Hematopoietic multipotent progenitor cell (in vitro differentiated cells): ENCODE results near the gene SLC19A1. TPM values are rescaled to one million over a fixed set of nuclear protein-coding genes. Genes with fewer than 3 reads are reported as not detected.
"Not testable (repeated sequence)": the region's sequence is repeated elsewhere in the genome, so short reads cannot be mapped to it uniquely, and the experiment has no call there.

Source experiments
- DNase-seq, 3 donors: peaks; one replicate each; pipeline ENCODE4 v3.0.0-alpha.2; 2011 to 2015; ENCODE audit warnings: low read depth in 2 of 3, low spot score in 2 of 3
- total RNA-seq: library from RNA; depleted of rRNA; stranded (reverse); fragments of >200 nt; gene quantifications from one replicate; pipeline ENCODE4 v1.2.3, GENCODE V29; 2012

SLC19A1 gene
- total RNA-seq, 1 donor = 24.0 TPM

DNA sequence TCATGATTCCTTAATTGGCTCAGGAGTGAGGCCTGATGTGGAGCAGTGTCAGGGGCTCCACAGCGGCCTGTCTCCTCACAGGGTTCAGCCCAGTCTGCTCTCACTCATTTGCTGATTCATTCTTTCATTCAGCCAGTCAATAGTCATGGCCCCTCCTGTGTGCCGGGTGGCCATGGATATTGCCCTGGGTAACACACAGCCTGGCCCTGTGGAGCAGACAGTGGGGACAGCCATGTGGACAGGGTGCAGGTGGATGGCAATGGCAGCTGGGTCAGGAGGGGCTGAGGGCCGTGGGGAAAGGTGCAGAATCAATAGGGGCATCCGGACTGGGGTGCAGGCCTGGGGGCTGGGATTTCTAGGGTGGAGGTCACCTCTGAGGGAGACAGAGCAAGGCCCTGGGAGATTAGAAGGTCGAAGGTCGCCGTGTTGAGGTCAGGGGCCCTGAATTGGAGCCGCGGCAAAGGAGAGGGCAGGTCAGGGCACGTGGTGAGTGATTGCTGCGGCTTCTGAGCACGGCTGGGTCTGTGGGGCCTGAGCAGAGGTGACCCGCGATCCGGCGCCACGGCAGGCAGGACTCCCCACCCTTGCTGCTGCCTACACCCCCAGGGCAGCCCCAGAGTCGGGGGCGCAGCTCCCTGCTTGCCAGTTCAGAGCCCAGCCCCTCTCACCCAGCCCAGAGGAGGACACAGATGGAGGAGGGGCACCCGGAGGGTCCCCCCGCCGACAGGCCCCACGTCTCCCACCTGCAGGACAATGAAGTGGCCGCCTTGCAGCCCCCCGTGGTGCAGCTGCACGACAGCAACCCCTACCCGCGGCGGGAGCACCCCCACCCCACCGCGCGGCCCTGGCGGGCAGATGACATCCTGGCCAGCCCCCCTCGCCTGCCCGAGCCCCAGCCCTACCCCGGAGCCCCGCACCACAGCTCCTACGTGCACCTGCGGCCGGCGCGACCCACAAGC, 33.4 kb downstream of the SLC19A1 start:
- DNase-seq = no peak

DNA sequence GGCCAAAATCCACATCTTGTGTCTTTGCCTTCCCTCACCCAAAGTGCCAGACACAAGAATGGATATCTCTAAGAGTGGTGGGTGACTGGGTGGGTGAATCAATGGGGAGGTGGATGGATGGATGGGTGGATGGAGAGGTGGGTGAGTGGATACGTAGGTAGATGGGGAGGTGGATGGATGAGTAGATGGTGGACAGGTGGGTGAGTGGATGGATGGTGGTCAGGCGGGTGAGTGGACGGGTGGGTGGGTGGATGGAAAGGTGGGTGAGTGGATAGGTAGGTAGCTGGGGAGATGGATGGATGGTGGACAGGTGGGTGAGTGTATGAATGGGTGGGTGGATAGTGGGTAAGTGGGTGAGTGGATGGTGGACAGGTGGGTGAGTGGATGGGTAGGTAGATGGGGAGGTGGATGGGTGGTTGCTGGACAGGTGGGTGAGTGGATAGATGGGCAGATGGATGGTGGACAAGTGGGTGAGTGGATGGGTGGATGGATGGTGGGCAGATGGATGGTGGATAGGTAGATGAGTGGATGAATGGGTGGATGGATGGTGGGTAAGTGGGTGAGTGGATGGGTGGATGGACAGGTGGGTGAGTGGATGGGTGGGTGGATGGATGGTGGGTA, 34.2 kb downstream of the SLC19A1 start:
- no peak for DNase-seq

DNA sequence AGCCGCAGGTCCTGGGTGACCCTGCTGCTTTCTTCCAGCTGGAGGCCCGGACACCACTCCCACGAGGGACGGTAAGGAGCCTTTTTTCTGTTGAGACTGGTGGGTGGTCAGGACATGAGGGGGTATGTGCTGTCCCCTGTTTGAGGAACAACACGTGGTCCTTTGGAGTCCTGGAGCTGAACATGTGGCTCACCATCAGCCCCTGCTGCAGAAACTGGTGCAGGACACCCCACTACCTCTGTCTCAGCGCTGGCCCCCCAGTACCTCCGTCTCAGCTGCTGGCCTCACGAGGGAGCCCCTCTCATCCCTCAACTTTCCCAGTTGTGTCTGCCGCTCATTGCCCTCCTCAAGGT, 34.7 kb downstream of the SLC19A1 start:
- no peak for DNase-seq

DNA sequence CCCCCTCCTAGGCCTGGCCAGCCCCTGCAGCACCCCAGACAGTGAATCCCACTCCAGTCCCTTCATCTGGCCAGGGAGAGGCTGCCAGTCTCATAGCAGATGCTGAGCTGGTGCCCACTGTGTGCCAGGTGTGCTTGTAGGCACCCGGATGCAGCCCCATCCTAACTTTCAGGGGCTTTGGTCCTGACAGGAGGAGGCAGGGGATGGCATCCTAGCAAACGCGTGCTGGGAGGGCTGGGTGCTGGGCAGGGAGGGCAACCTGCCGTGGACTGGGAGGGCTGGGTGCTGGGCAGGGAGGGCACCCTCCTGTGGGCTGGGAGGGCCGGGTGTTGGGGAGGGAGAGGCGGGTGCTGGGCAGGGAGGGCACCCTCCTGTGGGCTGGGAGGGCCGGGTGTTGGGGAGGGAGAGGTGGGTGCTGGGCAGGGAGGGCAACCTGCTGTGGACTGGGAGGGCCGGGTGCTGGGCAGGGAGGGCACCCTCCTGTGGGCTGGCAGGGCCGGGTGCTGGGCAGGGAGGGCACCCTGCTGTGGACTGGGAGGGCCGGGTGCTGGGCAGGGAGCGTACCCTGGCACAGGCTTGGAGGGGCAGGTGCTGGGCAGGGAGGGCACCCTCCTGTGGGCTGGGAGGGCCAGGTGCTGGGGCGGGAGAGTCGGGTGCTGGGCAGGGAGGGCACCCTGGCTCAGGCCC, 35.3 kb downstream of the SLC19A1 start:
- no peak for DNase-seq

DNA sequence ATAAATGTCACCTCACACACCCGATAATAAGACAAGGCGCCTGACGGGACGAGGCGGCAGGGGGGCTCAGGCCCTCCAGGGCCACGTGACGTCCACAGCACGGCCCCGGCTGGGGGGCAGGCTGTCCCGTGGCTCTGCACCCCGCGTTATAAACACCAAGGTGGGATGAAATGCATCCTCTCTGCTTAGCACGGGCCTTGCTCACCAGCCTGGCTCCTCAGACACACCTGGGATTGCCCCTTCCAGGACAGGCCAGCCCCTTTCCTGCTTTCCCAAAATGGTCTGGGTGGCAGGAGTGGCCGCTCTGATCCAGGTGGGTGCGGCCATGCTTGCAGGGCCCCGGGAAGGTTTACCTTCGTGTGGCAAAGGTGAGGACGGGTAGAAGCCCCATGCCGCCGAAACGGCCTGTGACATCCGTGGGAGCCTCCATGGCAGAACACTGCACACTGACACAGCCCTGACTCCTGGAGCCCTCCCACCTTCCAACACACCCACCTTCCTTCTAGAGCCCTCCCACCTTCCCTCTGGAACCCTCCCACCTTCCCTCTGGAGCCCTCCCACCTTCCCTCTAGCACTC, 35.9 kb downstream of the SLC19A1 start:
- no peak for DNase-seq

DNA sequence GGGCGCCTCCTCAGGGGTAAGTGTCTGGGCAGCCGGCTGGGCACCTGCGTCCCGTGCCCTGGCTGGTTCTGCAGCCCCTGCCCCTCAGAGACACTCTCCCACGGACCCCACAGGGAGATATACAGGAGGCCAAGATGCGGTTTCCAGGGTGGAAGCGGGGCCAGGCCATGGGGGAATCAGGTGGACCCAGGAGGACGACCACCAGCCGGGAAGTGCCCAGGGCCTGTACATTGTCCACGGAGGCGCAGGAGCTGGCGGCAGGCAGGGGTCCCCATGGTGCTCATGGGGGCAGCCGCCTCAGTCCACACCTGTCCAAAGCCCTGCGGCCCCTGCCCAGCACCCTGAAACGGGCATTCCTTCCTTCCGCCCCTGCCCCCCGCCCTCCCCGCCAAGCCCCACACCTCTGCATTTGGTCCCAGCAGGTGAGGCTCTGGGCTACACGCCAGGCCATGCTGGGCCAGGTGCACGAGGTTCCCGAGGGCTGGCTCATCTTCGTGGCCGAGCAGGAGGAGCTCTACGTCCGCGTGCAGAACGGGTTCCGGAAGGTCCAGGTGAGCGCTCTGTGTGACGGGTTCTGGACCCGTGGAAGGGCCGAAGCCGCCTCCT, 36.7 kb downstream of the SLC19A1 start:
- no peak for DNase-seq

DNA sequence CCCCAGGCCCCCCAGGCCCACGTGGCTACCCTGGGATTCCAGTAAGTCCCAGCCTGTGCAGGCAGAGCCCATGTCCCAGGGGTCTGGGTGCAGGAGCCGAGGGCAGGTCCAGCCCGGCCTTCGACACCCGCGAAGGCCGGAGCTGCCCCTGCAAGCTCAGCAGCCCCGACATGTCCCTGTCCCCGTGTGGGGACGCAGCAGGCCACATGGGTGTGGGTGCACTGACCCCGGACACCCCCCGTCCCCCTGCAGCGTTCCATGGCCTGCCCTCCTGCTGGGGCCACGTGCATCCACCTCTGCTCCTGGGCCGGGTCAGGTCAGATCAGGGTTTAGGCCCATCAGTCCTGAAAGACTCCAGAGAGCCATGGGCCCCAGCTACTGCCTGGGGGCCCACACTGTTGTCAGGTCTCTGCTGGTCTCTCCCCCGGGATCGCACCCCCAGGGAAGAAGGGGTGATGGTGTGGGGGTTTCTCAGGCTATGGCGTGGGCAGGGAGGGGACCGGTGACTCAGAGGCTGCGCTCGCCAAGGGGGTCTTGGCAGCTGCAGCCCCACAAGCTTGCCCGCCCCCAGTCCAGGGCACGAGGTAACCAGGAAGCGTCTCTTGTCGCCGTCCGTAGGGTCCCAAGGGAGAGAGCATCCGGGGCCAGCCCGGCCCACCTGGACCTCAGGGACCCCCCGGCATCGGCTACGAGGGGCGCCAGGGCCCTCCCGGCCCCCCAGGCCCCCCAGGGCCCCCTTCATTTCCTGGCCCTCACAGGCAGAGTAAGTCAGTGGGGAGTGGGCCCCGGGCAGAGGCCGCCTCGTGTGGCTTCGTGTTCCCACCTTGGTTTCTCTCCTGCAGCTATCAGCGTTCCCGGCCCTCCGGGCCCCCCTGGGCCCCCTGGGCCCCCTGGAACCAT, 37.5 kb downstream of the SLC19A1 start:
- no peak for DNase-seq

DNA sequence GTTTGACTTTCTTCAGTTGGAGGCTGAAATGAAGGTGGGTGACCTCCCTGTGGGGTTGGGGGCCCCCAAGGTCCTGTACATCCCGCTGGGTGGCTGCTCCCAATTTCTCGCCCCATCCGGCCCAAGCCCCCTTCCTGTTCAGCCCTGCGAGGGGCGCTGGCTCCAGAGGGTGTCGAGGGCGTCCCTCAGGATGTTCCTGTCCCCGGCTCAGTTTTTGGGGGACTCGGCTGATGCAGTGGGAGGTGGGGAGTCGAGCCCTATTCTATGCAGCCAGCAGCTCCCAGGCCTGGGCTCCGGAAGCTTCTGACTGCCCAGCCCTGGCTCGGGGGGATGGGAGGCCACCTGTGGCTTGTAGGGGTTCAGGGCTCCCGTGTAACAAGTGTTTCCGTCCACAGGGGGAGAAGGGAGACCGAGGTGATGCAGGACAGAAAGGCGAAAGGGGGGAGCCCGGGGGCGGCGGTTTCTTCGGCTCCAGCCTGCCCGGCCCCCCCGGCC, 38.2 kb downstream of the SLC19A1 start:
- no peak for DNase-seq

DNA sequence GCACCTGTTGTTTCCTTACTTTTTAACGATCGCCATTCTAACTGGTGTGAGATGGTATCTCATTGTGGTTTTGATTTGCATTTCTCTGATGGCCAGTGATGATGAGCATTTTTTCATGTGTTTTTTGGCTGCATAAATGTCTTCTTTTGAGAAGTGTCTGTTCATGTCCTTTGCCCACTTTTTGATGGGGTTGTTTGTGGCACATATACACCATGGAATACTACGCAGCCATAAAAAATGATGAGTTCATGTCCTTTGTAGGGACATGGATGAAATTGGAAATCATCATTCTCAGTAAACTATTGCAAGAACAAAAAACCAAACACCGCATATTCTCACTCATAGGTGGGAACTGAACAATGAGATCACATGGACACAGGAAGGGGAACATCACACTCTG, 39.0 kb downstream of the SLC19A1 start:
- not testable (repeated sequence) for DNase-seq

DNA sequence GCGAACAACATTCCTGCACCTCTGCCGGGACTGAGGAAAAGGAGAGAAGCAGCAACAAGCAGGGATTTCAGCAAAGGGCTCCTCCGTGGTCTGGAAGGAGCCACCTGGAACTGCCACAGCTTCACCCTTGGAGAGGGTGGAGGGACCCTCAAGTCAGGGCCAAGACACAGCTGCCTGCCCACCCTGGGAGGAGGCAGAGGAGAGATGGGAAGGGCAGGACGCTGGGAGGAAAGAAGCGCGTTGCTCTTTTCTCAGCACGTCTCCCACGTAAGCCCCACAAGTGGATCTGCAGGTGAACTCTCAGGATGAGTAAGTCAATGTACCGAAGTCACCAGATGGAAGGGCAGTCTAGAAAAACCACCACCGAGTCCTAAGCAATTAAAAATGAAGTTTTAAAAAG, 39.6 kb downstream of the SLC19A1 start:
- DNase-seq = no peak

DNA sequence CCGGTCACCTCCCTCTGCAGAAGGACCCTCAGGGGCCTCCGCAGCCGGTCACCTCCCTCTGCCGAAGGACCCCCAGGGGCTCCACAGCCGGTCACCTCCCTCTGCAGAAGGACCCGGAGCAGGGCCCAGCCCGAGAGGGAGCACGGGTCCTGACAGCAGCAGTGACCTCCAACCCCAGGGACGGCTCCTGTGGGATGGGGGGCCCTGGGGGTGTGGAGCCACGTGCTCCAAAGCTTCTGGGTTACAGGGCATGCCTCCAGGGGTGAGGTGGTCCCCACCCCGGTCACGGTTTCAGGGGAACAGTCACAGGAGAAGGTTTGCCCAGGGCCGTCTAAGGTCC, 40.3 kb downstream of the SLC19A1 start:
- DNase-seq = no peak

DNA sequence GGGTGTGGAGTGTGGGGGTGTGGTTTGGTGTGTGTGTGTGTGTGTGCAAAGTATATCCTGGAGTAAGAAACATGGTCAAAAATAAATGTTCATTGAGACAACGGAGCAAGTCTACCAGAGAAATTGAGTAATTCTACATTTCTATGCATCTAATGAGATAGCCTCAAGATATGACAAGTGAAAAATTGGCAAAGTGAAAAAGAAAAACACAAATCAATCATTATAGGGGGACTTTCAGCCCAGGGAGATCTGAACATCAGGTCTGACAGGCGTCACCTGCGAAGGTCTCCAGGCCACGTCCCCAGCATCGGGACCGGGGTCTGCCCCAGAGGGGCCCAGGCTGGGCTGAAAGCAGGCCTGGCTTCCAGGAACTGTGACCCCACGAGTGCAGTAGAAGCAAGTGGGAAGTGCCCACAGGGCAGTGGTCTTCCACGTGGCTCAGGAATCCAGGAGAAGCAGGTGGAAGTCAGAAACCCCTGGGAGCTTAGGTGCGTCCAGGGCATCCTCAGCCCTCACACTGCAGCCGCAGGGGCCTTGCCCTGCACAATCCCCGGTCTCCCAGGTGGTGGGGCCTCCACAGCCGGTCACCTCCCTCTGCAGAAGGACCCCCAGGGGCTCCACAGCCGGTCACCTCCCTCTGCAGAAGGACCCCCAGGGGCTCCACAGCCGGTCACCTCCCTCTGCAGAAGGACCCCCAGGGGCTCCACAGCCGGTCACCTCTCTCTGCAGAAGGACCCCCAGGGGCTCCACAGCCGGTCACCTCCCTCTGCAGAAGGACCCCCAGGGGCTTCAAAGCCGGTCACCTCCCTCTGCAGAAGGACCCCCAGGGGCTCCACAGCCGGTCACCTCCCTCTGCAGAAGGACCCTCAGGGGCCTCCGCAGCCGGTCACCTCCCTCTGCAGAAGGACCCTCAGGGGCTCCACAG, 40.9 kb downstream of the SLC19A1 start:
- DNase-seq = not testable (repeated sequence)

DNA sequence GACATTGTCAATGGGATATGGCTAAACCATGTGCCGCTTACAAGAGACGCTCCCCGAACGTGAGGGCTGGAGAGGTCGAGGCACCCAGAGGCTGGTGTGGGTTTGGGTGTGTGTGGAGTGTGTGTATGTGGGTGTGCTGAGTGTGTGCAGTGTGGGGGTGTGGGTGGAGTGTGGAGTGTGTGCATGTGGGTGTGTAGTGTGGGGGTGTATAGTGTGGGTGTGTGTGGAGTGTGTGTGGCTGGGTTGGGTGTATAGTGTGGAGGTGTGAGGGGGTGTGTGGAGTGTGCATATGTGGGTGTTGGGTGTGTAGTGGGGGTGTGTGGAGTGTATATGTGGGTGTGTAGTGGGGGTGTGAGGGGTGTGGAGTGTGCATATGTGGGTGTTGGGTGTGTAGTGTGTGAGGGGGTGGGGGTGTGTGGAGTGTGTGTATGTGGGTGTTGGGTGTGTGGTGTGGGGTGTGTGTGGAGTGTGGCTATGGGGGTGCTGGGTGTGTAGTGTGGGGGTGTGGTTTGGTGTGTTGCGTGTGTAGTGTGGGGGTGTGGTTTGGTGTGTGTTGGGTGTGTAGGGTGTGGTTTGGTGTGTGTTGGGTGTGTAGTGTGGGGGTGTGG, 42.2 kb downstream of the SLC19A1 start:
- DNase-seq = no peak

DNA sequence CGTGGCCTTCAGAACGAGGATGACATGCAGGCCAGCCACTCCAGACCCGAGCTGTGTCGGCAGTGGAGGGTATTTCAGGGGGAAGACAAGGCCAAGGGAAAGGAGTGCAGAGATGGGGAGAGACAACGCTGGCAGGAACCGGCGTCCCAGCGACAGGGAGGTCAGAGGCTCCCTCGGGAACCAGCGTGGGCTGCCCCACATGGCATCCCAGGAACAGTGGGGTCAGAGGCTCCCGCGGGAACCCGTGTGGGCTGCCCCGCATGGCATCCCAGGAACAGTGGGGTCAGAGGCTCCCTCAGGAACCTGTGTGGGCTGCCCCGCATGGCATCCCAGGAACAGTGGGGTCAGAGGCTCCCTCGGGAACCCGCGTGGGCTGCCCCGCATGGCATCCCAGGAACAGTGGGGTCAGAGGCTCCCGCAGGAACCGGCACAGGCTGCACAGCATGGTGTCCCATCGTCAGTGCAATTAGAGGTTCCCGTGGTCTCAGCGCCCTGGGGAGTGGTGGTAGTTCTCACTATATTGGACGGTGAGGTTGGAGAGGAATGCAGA, 43.0 kb downstream of the SLC19A1 start:
- no peak for DNase-seq

DNA sequence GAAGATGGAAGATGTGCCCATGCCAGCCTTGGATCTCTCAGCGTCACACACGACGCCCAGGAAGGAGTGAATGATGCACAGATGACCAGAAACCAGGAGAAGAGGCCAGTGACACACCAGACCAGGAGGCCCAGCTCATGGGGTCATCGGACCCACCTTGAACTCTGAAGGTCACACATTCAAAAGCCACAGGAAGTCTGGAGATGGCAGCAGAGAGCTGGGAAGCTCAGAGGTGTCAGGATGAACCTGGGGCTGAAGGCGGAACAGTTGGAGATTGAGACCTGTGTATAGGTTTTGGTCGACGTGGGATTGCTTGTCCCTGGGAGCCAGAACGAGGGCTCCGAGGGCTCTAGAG, 43.6 kb downstream of the SLC19A1 start:
- DNase-seq = no peak

DNA sequence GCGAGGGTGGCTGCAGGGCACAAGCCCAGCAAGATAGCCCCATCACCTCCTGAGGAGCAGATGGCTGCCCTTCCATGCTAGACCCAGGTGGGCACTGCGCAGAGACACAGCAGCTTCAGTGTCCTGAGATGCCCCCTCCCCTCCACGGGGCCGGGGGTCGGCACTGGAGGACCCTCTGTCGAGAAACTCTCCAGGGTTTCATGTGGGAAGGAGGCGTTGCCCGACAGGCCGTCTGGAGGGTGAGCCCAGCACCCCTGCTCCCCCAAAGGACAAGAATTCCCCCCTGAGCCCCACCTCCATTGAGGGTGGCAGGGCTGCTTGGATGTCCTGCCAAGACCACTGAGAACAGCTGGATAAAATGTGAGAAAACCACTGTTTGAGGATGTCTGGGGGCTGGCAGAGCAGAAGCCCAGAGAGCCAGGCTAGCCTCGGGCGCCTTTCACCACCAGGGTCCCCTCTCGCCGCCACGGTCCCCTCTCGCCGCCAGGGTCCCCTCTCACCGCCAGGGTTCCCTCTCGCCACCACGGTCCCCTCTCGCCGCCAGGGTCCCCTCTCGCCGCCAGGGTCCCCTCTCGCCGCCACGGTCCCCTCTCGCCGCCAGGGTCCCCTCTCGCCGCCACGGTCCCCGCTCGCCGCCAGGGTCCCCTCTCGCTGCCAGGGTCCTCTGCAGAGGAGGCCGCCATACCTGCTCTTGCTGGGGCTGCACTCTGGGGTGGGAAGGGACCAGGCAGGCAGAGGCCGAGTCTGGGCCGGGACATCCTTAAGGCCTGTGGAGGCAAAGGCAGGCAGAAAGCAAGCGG, 44.2 kb downstream of the SLC19A1 start:
- no peak for DNase-seq
